ENCODE measurements around the gene MED25.

MED25 gene

DNA sequence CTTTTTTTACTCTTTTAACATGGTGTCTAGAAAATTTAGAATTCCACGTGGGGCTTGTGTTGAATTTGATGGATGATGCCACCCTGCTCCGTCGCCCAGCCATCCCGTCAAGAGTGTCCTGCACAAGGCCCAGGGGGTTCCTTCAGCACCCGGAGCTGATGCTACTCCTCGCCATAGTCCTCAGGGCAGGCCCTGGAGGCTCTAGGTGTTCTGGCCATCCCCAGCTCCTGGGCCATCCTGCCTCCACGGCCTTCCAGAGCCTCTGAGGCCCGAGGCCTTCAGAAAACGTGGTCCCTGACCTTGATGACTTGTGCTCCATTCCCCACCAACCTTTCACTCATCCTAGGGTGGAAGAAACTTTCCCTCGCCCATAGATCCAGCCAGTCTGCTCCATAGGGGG lies 55.7 kb downstream of the MED25 start:
- no peak for DNase-seq (ENCODE audit: low spot score)

DNA sequence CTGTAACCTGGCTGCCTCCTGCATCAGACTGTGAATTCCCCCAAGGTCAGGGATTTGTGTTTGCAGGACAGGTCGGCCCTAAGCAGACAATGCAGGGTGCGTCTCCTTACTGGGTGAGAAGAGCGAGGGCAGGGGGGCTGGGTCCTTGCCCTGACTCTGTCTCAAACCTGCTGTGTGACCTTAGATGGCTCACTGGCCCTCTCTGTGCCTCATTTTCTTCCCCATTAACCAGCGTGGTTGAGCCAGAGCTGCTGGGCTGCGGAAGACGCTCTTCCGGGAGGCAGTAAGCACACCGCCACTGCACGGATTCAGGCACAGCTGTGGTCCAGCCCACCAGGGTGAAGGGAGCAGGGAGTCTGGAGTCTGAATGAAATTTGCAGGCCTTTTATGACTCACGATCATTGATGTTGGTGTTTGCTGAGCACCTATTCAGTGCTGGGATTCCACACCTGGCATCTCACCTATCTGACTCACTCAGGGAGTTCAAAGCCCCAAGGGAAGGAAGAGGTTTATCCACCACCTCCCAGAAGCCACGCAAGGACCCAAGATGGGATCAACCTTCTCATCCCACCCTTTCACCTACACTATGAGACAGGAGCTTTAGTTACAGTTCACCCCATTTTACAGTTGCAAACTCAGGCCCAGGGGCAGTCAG lies 56.5 kb downstream of the MED25 start:
- no peak for DNase-seq (ENCODE audit: low spot score)

DNA sequence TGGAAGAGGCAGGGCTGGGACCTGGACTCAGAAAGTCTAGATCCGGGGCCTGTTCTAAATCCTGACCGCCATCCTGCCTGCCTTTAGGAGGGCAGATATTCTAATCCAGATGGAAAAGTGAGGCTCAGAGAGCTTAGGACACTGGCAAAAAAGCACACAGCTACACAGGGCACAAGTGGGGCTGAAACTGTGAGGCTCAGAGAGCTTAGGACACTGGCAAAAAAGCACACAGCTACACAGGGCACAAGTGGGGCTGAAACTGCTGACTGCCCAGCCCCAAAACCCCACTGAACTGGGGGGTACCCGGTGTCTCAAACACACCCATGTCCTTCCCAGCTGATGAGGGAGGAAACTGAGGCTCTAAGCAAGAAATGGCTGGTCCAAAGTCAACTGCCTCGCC lies 57.1 kb downstream of the MED25 start:
- no peak for DNase-seq (ENCODE audit: low spot score)

DNA sequence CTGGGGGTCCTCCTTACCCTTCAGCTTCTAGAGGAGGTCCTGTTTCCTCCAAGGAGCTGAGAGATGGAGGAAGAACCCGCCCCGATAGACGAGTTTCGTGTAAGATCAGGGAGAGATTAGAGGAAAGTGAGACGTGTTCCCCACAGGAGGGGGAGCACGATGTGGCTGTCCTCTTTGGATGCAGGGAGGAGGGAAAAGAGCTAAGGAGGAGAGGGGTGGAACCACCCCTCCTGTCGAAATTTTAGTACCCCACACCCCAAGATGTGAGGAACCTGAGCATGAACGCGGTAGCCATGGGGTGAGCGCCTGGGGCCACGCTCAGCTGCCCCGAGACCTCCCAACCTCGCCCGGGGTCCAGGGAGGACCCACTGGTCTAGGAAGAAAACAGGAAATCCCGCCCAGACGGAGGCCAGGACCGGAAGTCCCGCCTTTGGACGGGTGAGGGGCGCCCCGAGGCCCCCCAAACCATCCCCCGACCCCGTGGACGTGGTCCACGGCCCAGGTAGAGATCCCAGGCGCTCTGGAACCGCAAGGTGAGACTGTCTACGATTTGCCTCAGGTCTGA lies 57.9 kb downstream of the MED25 start:
- DNase-seq (ENCODE audit: low spot score): peak; percentile 35

DNA sequence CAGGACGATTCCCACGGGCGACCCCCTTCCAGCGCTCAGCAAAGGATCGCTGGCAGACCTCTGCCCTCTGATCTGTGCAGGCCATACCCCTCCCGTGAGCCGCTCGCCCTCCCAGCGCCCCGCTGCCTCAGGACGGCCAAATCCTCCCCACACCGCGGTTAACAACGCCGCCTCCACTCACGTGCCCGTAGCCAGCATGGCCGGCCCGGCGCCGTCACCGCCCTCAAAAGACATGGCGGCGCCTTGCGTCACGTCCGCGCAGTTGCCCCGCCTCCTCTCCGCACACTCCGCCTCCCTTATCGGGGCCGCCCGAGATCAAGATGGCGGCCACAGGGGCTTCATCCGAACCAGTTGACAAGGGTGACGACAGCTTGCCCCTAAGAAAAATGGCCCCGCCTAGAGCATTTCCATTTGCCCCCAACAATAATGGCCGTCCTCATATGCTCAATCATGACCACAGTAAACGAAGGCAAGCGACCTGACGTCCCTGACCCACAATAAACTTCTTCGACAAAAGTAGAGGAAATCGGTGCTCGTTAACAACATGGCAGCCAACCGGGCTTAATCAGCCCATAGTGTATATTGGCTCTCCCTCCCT lies 58.4 kb downstream of the MED25 start:
- DNase-seq (ENCODE audit: low spot score): peak; percentile 85

DNA sequence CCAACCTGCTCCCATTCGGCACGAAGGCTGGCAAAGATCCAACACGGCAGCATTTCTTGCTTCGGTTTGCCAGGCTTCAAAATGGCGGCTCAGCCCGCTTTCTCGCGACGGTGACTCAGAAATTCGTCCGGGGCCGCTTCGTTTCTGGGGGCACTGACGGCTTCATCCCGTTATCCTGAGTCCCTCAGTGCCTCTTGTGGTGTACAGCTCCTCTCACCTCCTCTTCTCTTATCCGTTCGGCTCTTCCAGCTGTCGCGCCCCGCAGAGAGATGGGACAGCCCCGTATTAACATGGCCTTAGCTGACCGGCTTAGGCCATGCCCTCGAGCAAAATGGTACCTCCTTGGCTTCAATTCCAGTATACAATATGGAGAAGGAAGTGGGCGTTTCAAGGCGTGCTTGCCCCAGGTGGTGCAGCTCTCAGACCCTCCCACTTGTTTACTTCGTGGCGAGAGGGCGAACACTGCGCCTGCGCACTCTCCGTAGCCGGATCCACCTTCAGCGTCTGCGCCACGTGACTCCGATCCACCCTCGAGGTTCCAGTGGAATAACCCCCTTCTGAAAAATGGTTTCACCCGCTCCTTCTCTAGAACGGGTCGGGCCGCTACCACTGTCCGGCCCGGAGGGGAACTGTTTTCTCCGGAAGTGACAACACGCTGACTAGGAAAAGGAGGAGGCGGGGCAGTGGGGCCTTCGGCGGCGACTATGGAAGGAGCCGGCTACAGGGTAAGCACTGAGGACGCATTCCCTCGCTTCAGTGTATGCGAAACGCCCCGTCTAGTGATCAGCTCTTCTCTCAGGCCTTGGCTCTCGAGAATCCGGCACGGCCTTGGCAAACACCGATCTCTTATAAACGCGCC lies 59.2 kb downstream of the MED25 start, which contains the start of the genes AKT1S1 and TBC1D17:
Gene AKT1S1, minus strand, starts transcription at position 336 of the 859 bp plus-strand sequence. CDS start 4,060 bp downstream, outside the sequence.
Gene TBC1D17, plus strand, starts transcription at position 683 of the 859 bp plus-strand sequence. Its CDS starts 22 bp downstream, at position 705.
- peak; percentile 100 for DNase-seq (ENCODE audit: low spot score)

DNA sequence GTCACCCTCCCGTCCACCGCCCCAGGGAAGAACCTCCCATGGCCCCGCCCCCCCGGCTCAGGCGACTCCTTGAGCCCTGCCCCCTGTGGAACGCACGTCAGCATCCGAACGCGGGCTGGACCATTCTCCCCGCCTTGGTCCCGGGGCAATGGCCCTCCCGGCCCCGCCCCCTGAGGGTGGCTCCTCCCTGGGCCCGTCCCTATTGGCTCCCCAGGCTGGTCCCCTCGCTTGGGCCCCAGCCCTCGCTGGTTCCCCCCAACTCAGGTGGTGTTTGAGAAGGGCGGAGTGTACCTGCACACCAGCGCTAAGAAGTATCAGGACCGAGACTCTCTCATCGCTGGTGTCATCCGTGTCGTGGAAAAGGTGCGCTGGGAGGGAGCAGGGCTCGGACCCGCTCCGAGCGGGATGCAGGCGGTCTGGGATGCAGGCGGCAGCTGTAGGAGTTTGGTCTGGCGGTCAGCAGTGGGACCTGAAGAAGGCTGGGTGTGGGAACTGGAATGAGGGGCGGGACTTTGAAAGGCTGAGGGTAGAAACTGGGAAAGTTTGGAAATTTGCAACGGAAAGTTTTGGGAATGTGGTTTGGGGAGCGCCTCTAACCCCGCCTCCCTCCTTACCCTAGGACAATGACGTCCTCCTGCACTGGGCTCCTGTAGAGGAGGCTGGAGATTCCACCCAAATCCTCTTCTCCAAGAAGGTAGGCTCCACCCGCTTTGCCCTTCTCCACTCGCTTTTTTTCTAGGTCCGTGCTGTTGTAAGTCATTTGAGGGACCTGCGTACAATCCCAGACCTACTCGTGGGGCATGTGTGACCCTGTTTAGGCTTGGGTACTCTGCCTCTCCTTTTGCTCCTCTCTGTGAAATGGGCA lies 60.0 kb downstream of the MED25 start:
- peak; percentile 98 for DNase-seq (ENCODE audit: low spot score)

DNA sequence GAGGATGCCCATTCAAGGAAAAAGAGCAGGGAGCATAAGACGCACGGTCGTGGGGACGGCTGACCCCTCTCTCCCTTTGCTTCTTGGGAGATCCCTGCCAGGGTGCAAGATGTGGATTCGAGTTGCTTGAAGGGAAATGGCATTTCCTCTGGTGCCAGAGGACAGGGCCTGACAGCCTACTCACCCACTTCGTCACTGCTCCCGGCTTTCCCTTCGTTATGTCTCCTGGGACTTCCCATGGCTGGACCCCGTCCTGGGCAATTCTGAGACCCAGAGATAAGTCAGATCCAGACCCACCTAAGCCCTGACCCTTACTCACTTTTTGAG lies 60.6 kb downstream of the MED25 start:
- DNase-seq (ENCODE audit: low spot score): no peak

DNA sequence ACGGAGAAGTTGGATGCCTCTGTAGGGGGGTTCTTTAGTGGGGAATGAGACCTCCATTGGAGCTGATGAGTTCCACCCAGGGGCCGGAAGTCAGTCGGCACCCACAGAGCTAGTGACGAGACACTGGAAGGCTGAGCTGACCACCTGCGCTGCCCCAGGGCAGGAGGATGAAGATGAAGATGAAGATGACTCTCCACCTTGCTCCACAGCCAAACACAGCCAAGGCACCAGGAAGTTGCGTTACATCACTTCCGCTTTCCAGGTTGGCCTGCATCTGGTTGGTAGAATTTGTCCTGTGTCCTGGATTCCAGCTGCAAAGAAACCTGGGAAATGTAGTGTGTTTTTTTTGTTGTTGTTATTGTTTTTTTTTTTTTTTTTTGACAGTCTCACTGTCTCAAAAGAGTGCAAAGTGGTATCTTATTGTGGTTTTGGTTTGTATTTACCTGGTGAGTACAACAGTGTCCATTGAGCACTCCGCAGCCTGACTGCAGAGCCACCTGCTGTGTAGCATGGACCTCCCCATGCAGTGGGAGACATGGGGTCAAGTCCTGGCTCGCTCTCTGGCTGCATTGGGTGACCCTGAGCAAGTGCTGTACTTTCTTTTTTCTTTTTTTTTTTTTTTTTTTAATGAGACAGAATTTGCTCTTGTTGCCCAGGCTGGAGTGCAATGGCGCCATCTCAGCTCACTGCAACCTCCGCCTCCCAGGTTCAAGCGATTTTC lies 61.3 kb downstream of the MED25 start:
- DNase-seq (ENCODE audit: low spot score): no peak

DNA sequence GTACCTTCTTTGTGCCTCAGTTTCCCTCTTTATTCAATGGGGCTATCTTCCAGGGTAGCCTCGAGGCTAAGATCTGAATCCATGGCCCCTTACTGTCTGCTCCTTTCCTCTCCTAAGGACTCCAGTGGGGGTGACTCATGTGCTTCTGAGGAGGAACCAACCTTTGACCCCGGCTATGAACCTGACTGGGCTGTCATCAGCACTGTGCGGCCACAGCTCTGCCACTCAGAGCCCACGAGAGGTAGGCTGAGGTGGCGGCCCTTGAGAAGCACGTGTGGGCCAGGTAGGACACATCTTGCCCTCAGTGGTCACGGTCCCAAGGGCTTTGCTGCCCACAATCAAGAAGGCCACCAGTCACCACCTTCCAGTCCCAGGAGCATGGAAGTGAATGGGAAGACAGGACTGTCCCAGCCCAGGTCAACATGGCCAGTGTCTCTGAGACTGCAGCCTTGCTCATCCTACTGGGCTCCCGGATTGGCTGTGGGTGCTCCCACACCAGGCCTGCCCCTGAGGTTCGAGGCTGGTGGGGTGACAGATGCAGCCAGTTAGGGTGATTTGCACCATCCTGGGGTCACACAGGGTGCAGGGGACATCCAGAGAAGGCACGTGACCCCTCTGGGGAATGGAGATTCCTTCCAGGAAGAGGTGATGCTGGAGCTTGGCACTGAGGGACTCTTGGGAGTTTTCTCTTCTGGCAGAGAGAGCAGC lies 62.2 kb downstream of the MED25 start:
- DNase-seq (ENCODE audit: low spot score): no peak

DNA sequence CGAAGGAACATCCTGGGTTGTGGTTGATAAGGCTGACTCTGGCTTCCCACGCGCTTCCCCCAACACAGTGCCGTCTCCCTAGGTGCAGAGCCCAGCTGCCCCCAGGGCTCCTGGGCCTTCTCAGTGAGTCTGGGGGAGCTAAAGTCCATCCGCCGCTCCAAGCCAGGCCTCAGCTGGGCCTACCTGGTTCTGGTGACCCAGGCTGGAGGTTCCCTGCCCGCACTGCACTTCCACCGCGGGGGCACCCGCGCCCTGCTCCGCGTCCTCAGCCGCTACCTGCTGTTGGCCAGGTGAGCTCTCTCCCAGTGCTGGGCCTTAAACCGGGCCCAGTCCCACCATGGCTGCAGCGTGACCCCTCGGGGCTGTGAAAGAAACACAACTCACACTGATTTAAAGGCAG lies 63.1 kb downstream of the MED25 start:
- DNase-seq (ENCODE audit: low spot score): no peak

DNA sequence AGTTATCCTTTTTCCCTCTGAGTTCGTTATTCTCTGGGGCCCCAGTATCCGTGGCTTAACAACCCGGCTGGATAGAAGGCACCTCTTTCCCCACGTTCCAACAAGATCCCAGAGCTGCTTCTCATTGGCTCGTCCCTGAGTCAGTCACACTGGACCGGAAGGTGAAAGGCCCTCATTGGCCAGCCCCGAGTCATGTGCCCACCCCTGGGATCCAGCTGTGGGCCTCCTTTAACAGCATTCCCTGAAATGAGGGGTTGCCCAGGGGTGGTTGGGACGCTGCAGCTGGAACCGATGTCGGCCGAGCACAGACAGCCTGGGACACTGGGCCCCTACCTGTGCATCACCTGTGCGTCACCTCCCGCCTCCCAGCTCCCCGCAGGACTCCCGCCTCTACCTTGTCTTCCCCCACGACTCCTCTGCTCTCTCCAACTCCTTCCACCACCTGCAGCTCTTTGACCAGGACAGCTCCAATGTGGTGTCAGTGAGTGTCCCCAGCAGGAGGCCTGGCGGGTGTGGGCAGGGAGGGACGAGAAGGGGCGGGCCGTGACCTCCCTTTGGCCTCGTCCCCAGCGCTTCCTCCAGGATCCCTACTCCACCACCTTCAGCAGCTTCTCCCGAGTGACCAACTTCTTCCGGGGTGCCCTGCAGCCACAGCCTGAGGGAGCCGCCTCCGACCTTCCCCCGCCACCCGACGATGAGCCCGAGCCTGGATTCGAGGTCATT lies 63.7 kb downstream of the MED25 start:
- DNase-seq (ENCODE audit: low spot score): no peak

DNA sequence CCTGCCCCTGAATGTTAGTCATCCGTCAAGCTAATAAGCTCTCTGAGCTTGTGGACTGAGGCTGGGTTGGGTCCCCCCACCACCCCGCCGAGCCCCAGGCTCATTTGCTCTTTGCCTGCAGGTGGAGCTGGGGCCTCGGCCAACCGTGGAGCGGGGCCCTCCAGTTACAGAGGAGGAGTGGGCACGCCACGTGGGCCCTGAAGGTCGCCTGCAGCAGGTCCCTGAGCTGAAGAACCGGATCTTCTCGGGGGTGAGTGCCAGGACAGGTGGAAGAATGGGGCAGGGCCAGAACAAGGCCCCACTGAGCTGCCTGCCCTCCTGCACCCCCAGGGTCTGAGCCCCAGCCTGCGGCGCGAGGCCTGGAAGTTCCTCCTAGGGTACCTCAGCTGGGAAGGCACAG lies 64.6 kb downstream of the MED25 start:
- DNase-seq (ENCODE audit: low spot score): no peak

DNA sequence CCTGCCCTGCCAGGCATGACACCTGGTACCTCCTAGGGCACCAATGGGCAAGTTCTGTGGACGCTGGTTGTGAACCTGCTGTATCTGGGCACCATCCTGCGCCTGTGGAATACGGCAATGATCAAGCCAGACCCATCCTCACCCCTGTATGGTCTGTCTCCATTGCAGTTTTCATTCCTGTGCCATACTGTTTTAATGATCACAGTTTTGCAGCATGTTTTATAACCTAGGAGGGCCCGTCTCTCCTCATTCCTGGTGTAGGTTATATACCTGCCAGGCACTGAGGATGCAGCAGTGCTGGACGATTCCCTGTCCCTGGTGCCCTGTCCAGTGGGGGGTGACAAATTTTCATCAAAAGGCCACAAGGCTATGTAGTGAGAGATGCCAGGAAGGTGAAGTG lies 65.0 kb downstream of the MED25 start:
- DNase-seq (ENCODE audit: low spot score): no peak

DNA sequence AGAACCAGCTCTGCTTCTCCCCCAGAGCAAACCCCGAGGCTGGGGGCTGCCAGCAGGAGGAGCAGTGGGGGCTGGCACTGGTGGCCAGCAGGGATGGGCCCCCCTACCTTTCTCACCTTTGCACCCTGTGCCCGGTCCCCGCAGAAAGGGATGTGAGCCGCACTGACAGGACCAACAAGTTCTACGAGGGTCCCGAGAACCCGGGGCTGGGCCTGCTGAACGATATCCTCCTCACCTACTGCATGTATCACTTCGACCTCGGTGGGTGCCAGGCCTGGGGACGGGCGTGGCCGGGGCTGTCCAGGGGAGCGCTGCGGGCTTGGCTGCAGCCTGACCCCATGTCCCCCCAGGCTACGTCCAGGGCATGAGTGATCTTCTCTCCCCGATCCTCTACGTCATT lies 66.0 kb downstream of the MED25 start:
- no peak for DNase-seq (ENCODE audit: low spot score)

DNA sequence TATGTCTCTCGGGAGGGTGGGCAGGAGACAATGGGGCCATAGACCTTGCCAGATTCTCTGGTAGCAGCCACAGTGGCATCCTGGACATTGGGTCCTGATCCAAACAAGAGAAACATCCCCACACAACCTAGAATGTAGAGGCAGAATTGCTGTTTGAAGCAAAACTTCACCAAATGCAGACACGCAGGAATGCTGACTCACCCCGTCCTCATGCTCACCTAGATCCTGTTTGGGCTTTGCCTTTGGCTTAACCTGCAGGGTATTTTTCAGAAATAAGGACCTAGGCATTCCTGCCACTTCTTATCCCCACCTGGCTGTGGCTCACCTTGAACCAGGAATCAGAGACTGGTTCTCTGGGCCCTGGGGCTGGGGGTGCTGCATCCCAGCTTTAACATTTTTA lies 66.7 kb downstream of the MED25 start:
- no peak for DNase-seq (ENCODE audit: low spot score)

Measured in AG08395 (cell line).